Activated T-cell treated with anti-CD3 and anti-CD28 coated beads, Interleukin-2, amount 50 U/mL, for 4 hours (primary cell): Measurements from ENCODE around the gene PAM16. TPM values are rescaled to one million over a fixed set of nuclear protein-coding genes. Genes with fewer than 3 reads are reported as not detected.

Experiments
- total RNA-seq, 3 donors: library from RNA; stranded (reverse); gene quantifications; one replicate each; pipeline ENCODE4 v1.2.1, GENCODE V29; 2021

PAM16 gene
- total RNA-seq, 3 donors from 2014 or later, result 112 to 131 (median 125) TPM

Other genes starting within 250 kb of the PAM16 start
- gene ADCY9, start 234.9 kb downstream of the PAM16 start, total RNA-seq, result 1 to 10 TPM; 4.2 to 5.7 (median 5.2) TPM
- under 1 TPM in 1 of 3 donors, not detected in 2; 0.05 TPM for gene SRL, start 109.2 kb downstream of the PAM16 start, total RNA-seq
- 10 to 100 TPM; 61.3 to 77.9 (median 65.5) TPM for gene TFAP4, start 78.3 kb downstream of the PAM16 start, total RNA-seq
- gene GLIS2, start 35.3 kb downstream of the PAM16 start, total RNA-seq, result under 1 TPM; 0.11 to 0.19 (median 0.13) TPM
- under 1 TPM; 0.30 to 0.46 (median 0.34) TPM for gene VASN, start 20.5 kb upstream of the PAM16 start, total RNA-seq
- gene CORO7, start 65.3 kb upstream of the PAM16 start, total RNA-seq, result 10 to 100 TPM; 75.8 to 79.9 (median 76.4) TPM
- gene DNAJA3, start 74.5 kb upstream of the PAM16 start, total RNA-seq, result 100 to 1,000 TPM; 108 to 124 (median 123) TPM
- gene NMRAL1, start 123.3 kb upstream of the PAM16 start, total RNA-seq, result 10 to 100 TPM; 29.6 to 45.2 (median 41.5) TPM
- gene HMOX2, start 125.1 kb upstream of the PAM16 start, total RNA-seq, result 10 to 100 TPM; 79.9 to 85.3 (median 83.1) TPM
- gene CDIP1, start 187.5 kb upstream of the PAM16 start, total RNA-seq, result 10 to 100 TPM; 33.2 to 41.6 (median 39.7) TPM
- gene C16orf96, start 205.0 kb upstream of the PAM16 start, total RNA-seq, result under 1 TPM in 2 of 3 donors, not detected in 1; 0.05 to 0.10 TPM